HepG2 (cell line): Measurements from ENCODE around the gene AQP6. TPM values are rescaled to one million over a fixed set of nuclear protein-coding genes. Genes with fewer than 3 reads are reported as not detected.

Experiments
- E2F1 ChIP-seq: sonication (generic); formaldehyde crosslinking; IDR thresholded peaks from 2 replicates; pipeline ENCODE4 v1.5.0; 2020; ENCODE audit warnings: missing genetic modification reagents
- FOXK2 ChIP-seq: fragments of 450-650 bp; IDR thresholded peaks from 2 replicates; pipeline ENCODE4 v1.6.1; 2016
- HINFP ChIP-seq: sonication (generic); formaldehyde crosslinking; IDR thresholded peaks from 2 replicates; pipeline ENCODE4 v1.4.0; 2020; ENCODE audit warnings: low read depth, mild to moderate bottlenecking, missing genetic modification reagents
- HNRNPL ChIP-seq: fragments of 200-400 bp; formaldehyde crosslinking; IDR thresholded peaks from 2 replicates; pipeline ENCODE4 v1.6.1; 2017; ENCODE audit warnings: mild to moderate bottlenecking, low read depth, low read length
- JUN ChIP-seq: sonication (generic); formaldehyde crosslinking; IDR thresholded peaks from 2 replicates; pipeline ENCODE4 v1.4.0; 2020; ENCODE audit warnings: mild to moderate bottlenecking, missing genetic modification reagents
- MEF2D ChIP-seq: sonication (generic); formaldehyde crosslinking; IDR thresholded peaks from 2 replicates; pipeline ENCODE4 v1.5.1; 2020; ENCODE audit warnings: mild to moderate bottlenecking, missing genetic modification reagents
- MEIS2 ChIP-seq: sonication (generic); formaldehyde crosslinking; IDR thresholded peaks from 2 replicates; pipeline ENCODE4 v1.9.0; 2021; ENCODE audit warnings: mild to moderate bottlenecking, missing genetic modification reagents
- NBN ChIP-seq: fragments of 450-650 bp; conservative IDR thresholded peaks from 2 replicates; pipeline ENCODE4 v1.6.1; 2017
- NFKB2 ChIP-seq: sonication (generic); formaldehyde crosslinking; IDR thresholded peaks from 2 replicates; pipeline ENCODE4 v1.4.0; 2020; ENCODE audit warnings: missing genetic modification reagents, borderline replicate concordance
- NFYB ChIP-seq: sonication (generic); formaldehyde crosslinking; IDR thresholded peaks from 2 replicates; pipeline ENCODE4 v1.4.0; 2020; ENCODE audit warnings: missing genetic modification reagents
- NPAS2 ChIP-seq: sonication (generic); formaldehyde crosslinking; IDR thresholded peaks from 2 replicates; pipeline ENCODE4 v1.8.0; 2022; ENCODE audit warnings: mild to moderate bottlenecking, missing genetic modification reagents, borderline replicate concordance
- NR2C2 ChIP-seq: sonication (generic); formaldehyde crosslinking; IDR thresholded peaks from 2 replicates; pipeline ENCODE4 v1.4.0; 2020; ENCODE audit warnings: missing genetic modification reagents, mild to moderate bottlenecking, moderate library complexity, borderline replicate concordance
- PHF20 ChIP-seq: sonication (generic); formaldehyde crosslinking; IDR thresholded peaks from 2 replicates; pipeline ENCODE4 v1.5.0; 2020; ENCODE audit warnings: mild to moderate bottlenecking, missing genetic modification reagents
- PHF21A ChIP-seq: sonication (generic); formaldehyde crosslinking; IDR thresholded peaks from 2 replicates; pipeline ENCODE4 v1.5.0; 2020; ENCODE audit warnings: mild to moderate bottlenecking, missing genetic modification reagents
- POLR2A ChIP-seq, 2 experiments: IDR thresholded peaks; 2 replicates each; pipeline ENCODE4 v1.6.1; 2011; ENCODE audit warnings: low read depth in 2 of 2, low read length in 2 of 2, mild to moderate bottlenecking in 1 of 2, moderate library complexity in 1 of 2; ENCODE audit not compliant: insufficient read depth in 1 of 2
- RXRB ChIP-seq: IDR thresholded peaks from 2 replicates; pipeline ENCODE4 v1.6.1; 2016; ENCODE audit warnings: borderline replicate concordance, missing genetic modification reagents, missing compliant biosample characterization
- SKIL ChIP-seq: sonication (generic); formaldehyde crosslinking; IDR thresholded peaks from 2 replicates; pipeline ENCODE4 v1.8.0; 2022; ENCODE audit warnings: missing genetic modification reagents, mild to moderate bottlenecking, moderate library complexity, borderline replicate concordance
- THAP11 ChIP-seq: IDR thresholded peaks from 2 replicates; pipeline ENCODE4 v1.6.1; 2016; ENCODE audit warnings: missing biosample characterization, missing genetic modification reagents
- YY1 ChIP-seq: IDR thresholded peaks from 2 replicates; pipeline ENCODE4 v1.6.1; 2011; ENCODE audit warnings: low read length, low read depth, moderate library complexity, mild to moderate bottlenecking; ENCODE audit not compliant: insufficient read depth, insufficient replicate concordance
- ZBTB21 ChIP-seq: sonication (generic); formaldehyde crosslinking; IDR thresholded peaks from 2 replicates; pipeline ENCODE4 v1.4.0; 2020; ENCODE audit warnings: missing genetic modification reagents
- ZNF124 ChIP-seq: sonication (generic); formaldehyde crosslinking; IDR thresholded peaks from 2 replicates; pipeline ENCODE4 v1.4.0; 2020; ENCODE audit warnings: missing genetic modification reagents
- ZNF225 ChIP-seq: sonication (generic); formaldehyde crosslinking; IDR thresholded peaks from 2 replicates; pipeline ENCODE4 v1.4.0; 2020; ENCODE audit warnings: mild to moderate bottlenecking, missing genetic modification reagents
- ZNF441 ChIP-seq: sonication (generic); formaldehyde crosslinking; IDR thresholded peaks from 2 replicates; pipeline ENCODE4 v1.7.0; 2021; ENCODE audit warnings: missing genetic modification reagents, borderline replicate concordance
- ZNF737 ChIP-seq: sonication (generic); formaldehyde crosslinking; IDR thresholded peaks from 2 replicates; pipeline ENCODE4 v1.5.0; 2020; ENCODE audit warnings: missing genetic modification reagents, mild to moderate bottlenecking, borderline replicate concordance
- ZNF740 ChIP-seq: sonication (generic); formaldehyde crosslinking; IDR thresholded peaks from 2 replicates; pipeline ENCODE4 v1.4.0; 2020; ENCODE audit warnings: missing genetic modification reagents
- ZNF788 ChIP-seq: sonication (generic); formaldehyde crosslinking; IDR thresholded peaks from 2 replicates; pipeline ENCODE4 v1.5.0; 2020; ENCODE audit warnings: mild to moderate bottlenecking, missing genetic modification reagents, borderline replicate concordance
- polyA plus RNA-seq, 8 experiments: library from polyadenylated mRNA; depleted of rRNA in 3 of 8; stranded (reverse) in 7 of 8; unstranded in 1 of 8; fragments of >200 nt; fragmentation: Illumina TruSeq in 4 of 8; extraction: Trizol in 4 of 8; gene quantifications; 2 replicates each; pipeline versions ENCODE4 v1.2.1 to v1.2.3, GENCODE V29; 2011 to 2016; ENCODE audit warnings: low read depth in 4 of 8, missing spikeins in 1 of 8, mixed read lengths in 1 of 8; ENCODE audit not compliant: insufficient read depth in 1 of 8
- total RNA-seq, 5 experiments: library from RNA; depleted of rRNA; stranded (reverse); fragments of >200 nt; fragmentation: Illumina TruSeq; extraction: Trizol; gene quantifications; 2 replicates each; pipeline ENCODE4 v1.2.3, GENCODE V29; 2016; ENCODE audit warnings: low read depth in 1 of 5

AQP6 gene
- total and polyA plus RNA-seq, 2 of the 13 experiments (the other 11 are each of a cell fraction or from before 2014, with no cell fraction given) = 0.32 to 1.3 TPM

- TF ChIP-seq ZNF737 (CRISPR knock-in tag) (no peak), NPAS2 (CRISPR knock-in tag) (no peak), THAP11 (peak; percentile 93), ZNF740 (CRISPR knock-in tag) (peak; percentile 94), PHF20 (peak; percentile 80), MEIS2 (CRISPR knock-in tag) (no peak), ZNF788 (CRISPR knock-in tag) (peak; percentile 94; the same call in 1 of the 2 replicates), RXRB (CRISPR knock-in tag) (peak; percentile 56; the same call in 1 of the 2 replicates), YY1 (peak; percentile 98), SKIL (CRISPR knock-in tag) (peak; percentile 37; the same call in 1 of the 2 replicates), ZNF124 (CRISPR knock-in tag) (peak; percentile 51; the same call in 1 of the 2 replicates), ZNF225 (CRISPR knock-in tag) (0 out of 2 replicates have a peak, but pooled peaks have one; percentile 62), HNRNPL (0 out of 2 replicates have a peak, but pooled peaks have one; percentile 55), JUN (CRISPR knock-in tag) (no peak), POLR2A (IDR thresholded peaks at IDR 0.05; ENCODE audit: insufficient read depth in 1 of 2, low read depth in 2 of 2, low read length in 2 of 2) (peak in 1 of 2 experiments; percentile 63; a peak in 3 of 4 replicates), FOXK2 (peak; percentile 23; the same call in 1 of the 2 replicates), NFYB (CRISPR knock-in tag) (peak; percentile 88), NR2C2 (CRISPR knock-in tag) (peak; percentile 91), MEF2D (CRISPR knock-in tag) (0 out of 2 replicates have a peak, but pooled peaks have one; percentile 49), NBN (no peak), PHF21A (no peak), HINFP (peak; percentile 30; the same call in 1 of the 2 replicates), E2F1 (CRISPR knock-in tag) (peak; percentile 98), NFKB2 (CRISPR knock-in tag) (peak; percentile 73; the same call in 1 of the 2 replicates), ZNF441 (CRISPR knock-in tag) (peak; percentile 48; the same call in 1 of the 2 replicates), ZBTB21 (CRISPR knock-in tag) (peak; percentile 85)
These were observed 52.7 kb downstream of the AQP6 start, which contains the start of gene RACGAP1 (continued) for GRCh38 chr12:50025187-50026059.
